Sigmoid colon (tissue), 7 donors: ENCODE data around the gene GDPD5. TPM values are rescaled to one million over a fixed set of nuclear protein-coding genes. Genes with fewer than 3 reads are reported as not detected.

Experiments used
- DNase-seq: peaks from one replicate; pipeline ENCODE4 v3.0.0-alpha.2; 2019
- H3K27ac ChIP-seq, 4 donors: fragments of 200-600 bp; sonication (generic); one replicate each; pipeline ENCODE4 v1.5.1; 2016 to 2019; ENCODE audit warnings: mild to moderate bottlenecking in 1 of 4
- H3K27me3 ChIP-seq, 3 donors: fragments of 200-600 bp; sonication (generic); one replicate each; pipeline ENCODE4 v1.5.1; 2019; ENCODE audit warnings: mild to moderate bottlenecking in 1 of 3
- H3K36me3 ChIP-seq, 4 donors: fragments of 200-600 bp; sonication (generic); one replicate each; pipeline ENCODE4 v1.5.1; 2016 to 2019
- H3K4me1 ChIP-seq, 4 donors: fragments of 200-600 bp; sonication (generic); one replicate each; pipeline ENCODE4 v1.5.1; 2017 to 2019
- H3K4me3 ChIP-seq, 4 donors: fragments of 200-600 bp; sonication (generic); one replicate each; pipeline ENCODE4 v1.5.1; 2017 to 2019; ENCODE audit warnings: mild to moderate bottlenecking in 2 of 4, moderate library complexity in 1 of 4
- H3K9me3 ChIP-seq, 4 donors: fragments of 200-600 bp in 3 of 4; sonication (generic) in 3 of 4; one replicate each; pipeline versions ENCODE4 v1.5.1 to v1.6.1; 2013 to 2019
- EP300 ChIP-seq, 4 donors: sonication (generic); formaldehyde crosslinking; IDR thresholded peaks; one replicate each; pipeline ENCODE4 v1.6.1; 2017; ENCODE audit warnings: antibody characterized with exemption in 4 of 4
- POLR2A ChIP-seq, 2 donors: fragments of 450-650 bp; IDR thresholded peaks; one replicate each; pipeline ENCODE4 v1.6.1; 2016; ENCODE audit warnings: antibody characterized with exemption in 2 of 2, mild to moderate bottlenecking in 2 of 2, moderate library complexity in 2 of 2
- POLR2AphosphoS5 ChIP-seq, 4 donors: sonication (generic); formaldehyde crosslinking; IDR thresholded peaks; one replicate each; pipeline ENCODE4 v1.6.1; 2017; ENCODE audit warnings: antibody characterized with exemption in 4 of 4
- WGBS, 2 donors: extraction: QIAGEN DNeasy Blood & Tissue Kit; methylation state at CpG; one replicate each; pipeline ENCODE4 v1.1.7; 2013; 5-methylcytosine and 5-hydroxymethylcytosine counted together
- intact Hi-C: fragments of 100-400 bp; cut with DNase I; formaldehyde crosslinking; loops from one replicate; pipeline ENCODE4 v1.15.1; 2023
- polyA plus RNA-seq, 3 donors: library from polyadenylated mRNA; stranded (reverse); fragments of 200-250 nt; gene quantifications; one replicate each; pipeline ENCODE4 v1.2.3, GENCODE V29; 2013
- total RNA-seq, 4 donors: library from RNA; depleted of rRNA; stranded (reverse); fragments of >200 nt; gene quantifications; one replicate each; pipeline ENCODE4 v1.1.0, GENCODE V29; 2016
- TF ChIP-seq, protein P1 (sequence below), 4 experiments: fragments of 450-650 bp in 3 of 4; fragments of 200-600 bp in 1 of 4; IDR thresholded peaks; one replicate each; pipeline ENCODE4 v1.5.1; 2016 to 2019; ENCODE audit warnings: antibody characterized with exemption in 4 of 4, mild to moderate bottlenecking in 3 of 4, moderate library complexity in 2 of 4
- donor health status: healthy with polysubstance abuse.
- donor health status: Bipolar disorder and iron deficiency.
- donor health status: healthy.

The GDPD5 gene
- total and polyA plus RNA-seq, 7 donors, result 2.4 to 8.1 (median 5.8) TPM; not detected in 1

DNA sequence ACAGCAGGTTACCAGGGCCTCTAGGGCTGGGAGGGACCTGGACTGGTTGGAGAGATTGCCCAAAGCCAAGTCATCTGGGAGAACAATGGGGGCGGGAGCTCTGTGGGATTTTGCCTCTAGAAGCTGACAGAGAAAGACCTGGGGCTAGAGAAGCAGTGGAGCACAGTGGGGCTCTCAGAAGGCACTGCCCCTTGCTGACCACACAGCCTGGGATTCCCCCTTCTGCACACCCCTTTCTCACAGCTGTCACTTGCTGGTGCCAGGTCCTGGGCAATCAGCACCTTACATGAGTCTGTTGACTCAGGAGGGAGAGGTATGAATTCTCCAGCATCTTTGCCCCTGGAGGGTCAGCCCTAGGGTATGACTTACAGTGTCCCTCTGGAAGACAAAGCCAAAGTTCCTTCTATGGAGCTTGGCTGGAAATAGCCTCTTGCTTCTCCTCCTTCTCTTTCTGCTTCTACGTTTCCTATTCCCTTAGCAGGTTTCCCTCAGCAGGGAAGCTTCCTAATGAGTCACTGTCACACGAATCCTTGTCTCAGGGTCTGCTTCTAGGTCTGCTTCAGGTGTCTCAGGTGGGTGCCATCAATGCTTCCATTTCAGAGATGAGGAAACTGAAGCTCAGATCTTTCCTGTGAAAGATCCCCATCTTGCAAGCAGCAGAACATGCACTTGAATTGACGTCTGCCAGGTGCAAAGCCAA, 27.0 kb downstream of the GDPD5 start:
- Histone ChIP-seq H3K4me3 (no peak overlapping the region), H3K27ac (peak overlapping the region; percentile 34 to 52 (median 46)), H3K27me3 (no peaks in the 10 kb centered on the region), H3K9me3 (no peaks in the 10 kb centered on the region), H3K36me3 (no peaks in the 10 kb centered on the region), H3K4me1 (peaks cover 0 to 22% (median 20%) of the 10 kb centered on the region in 4 donors)
- WGBS, 2 donors, result 73 to 81% methylated on average over 4 of the region's 4 CpGs
- no peak for DNase-seq
- no peak for TF ChIP-seq EP300 (IDR thresholded peaks at IDR 0.05)
- TF ChIP-seq POLR2A (IDR thresholded peaks at IDR 0.05), result no peak
- TF ChIP-seq POLR2AphosphoS5 (IDR thresholded peaks at IDR 0.05), result no peak
- TF ChIP-seq, protein P1, sequence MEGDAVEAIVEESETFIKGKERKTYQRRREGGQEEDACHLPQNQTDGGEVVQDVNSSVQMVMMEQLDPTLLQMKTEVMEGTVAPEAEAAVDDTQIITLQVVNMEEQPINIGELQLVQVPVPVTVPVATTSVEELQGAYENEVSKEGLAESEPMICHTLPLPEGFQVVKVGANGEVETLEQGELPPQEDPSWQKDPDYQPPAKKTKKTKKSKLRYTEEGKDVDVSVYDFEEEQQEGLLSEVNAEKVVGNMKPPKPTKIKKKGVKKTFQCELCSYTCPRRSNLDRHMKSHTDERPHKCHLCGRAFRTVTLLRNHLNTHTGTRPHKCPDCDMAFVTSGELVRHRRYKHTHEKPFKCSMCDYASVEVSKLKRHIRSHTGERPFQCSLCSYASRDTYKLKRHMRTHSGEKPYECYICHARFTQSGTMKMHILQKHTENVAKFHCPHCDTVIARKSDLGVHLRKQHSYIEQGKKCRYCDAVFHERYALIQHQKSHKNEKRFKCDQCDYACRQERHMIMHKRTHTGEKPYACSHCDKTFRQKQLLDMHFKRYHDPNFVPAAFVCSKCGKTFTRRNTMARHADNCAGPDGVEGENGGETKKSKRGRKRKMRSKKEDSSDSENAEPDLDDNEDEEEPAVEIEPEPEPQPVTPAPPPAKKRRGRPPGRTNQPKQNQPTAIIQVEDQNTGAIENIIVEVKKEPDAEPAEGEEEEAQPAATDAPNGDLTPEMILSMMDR (IDR thresholded peaks at IDR 0.05), result no peak
- intact Hi-C loops, result no loop called here

DNA sequence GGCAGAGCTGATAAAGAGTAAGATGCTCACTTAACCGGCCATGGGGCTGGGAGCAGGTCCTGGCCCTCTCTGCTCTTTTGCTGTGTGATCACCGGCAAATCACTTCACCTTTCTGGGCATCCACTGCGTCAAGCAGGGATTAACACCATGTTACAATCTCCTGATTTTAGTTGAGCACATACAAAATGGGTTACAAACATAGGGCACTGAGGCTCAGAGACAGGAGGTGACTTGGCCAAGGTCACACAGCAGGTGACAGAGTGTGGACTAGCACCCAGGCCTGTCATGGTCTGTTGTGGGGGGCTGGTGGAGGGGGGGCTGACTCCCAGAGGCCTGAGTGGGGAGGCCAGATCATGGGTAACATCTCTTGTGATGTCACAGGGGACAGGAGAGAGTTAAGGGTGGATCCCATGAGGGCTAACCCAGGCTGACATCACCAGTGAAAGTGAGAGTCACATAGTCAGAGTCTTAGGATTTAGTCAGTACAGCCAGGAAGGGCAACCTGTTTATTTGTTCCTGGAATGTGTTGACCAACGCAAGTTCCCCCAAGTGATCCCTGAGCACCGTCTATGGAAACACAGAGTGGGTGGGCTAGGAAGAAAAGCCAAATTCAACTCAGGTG, 27.8 kb downstream of the GDPD5 start:
- Histone ChIP-seq H3K27me3 (no peaks in the 10 kb centered on the region), H3K4me1 (peaks cover 0 to 22% (median 20%) of the 10 kb centered on the region in 4 donors), H3K27ac (peak overlapping the region in 2 of 4 donors; percentile 46 to 52), H3K9me3 (no peaks in the 10 kb centered on the region), H3K4me3 (no peak overlapping the region), H3K36me3 (no peaks in the 10 kb centered on the region)
- no peak for DNase-seq
- TF ChIP-seq, protein P1 (IDR thresholded peaks at IDR 0.05), result no peak
- TF ChIP-seq POLR2AphosphoS5 (IDR thresholded peaks at IDR 0.05) (no peak), POLR2A (IDR thresholded peaks at IDR 0.05) (no peak), EP300 (IDR thresholded peaks at IDR 0.05) (no peak)
- 88 to 90% methylated on average over 5 of the region's 5 CpGs for WGBS, 2 donors
- intact Hi-C loops, result no loop called here

DNA sequence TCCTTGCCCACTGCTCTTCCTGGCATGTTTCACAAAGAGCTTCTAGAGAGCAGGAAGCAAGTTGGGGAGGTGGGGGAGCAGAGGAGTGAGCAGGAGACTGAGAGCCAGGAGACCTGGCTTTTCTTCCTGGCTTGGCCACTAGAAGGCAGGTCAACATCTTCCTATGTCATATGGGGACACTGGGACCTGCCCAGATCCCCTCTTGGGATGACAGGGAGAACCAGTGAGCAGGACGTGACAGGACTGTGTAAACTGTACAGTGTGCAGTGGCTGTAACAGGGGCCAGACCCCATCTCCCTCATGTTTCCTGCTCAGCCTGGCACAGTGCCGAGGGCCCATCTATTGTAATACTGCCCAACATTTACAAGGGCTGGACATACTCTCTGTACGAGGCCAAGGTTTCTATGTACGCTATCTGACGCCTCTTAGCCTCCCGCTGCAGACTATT, 29.4 kb downstream of the GDPD5 start:
- no peak for TF ChIP-seq POLR2A (IDR thresholded peaks at IDR 0.05)
- no peak for TF ChIP-seq POLR2AphosphoS5 (IDR thresholded peaks at IDR 0.05)
- TF ChIP-seq EP300 (IDR thresholded peaks at IDR 0.05), result no peak
- TF ChIP-seq, protein P1 (IDR thresholded peaks at IDR 0.05), result no peak
- no peak for DNase-seq
- H3K4me3 ChIP-seq, result no peak overlapping the region
- H3K9me3 ChIP-seq, result no peaks in the 10 kb centered on the region
- intact Hi-C loops, result no loop called here
- no peak overlapping the region for H3K27ac ChIP-seq
- no peaks in the 10 kb centered on the region for H3K27me3 ChIP-seq
- peaks cover 0 to 22% (median 20%) of the 10 kb centered on the region in 4 donors for H3K4me1 ChIP-seq
- WGBS, 2 donors, result 84 to 86% methylated on average over 6 of the region's 6 CpGs
- H3K36me3 ChIP-seq, result no peaks in the 10 kb centered on the region

DNA sequence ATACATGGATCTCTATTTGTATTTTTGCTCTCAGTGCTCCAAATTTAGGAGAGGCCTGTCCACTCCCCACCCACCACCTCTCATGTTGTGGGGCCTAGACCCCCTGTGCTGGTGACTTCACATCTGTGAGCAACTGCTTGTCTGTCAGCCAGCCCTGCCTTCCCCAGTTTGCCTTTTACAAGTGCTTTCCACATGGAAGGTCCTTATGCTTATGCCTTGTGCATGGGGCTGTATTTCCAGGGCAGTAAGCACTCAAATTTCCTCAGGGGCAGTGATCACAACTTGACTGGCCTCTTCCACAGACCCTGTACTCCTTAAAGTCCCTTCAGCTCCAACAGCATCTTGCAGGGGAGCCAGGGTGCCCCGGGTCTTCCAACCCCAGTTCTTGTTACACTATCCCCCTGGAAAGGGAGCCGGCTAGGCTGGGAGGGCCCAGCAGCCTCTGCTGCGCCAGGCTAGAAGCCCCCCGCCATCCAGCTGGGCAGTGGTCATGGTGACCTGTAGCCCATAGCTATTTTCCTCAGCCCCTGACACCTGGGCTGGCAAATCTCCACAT, 29.9 kb downstream of the GDPD5 start:
- no peaks in the 10 kb centered on the region for H3K27me3 ChIP-seq
- DNase-seq, result no peak
- no peak overlapping the region for H3K27ac ChIP-seq
- no peak for TF ChIP-seq POLR2A (IDR thresholded peaks at IDR 0.05)
- no peaks in the 10 kb centered on the region for H3K9me3 ChIP-seq
- no peaks in the 10 kb centered on the region for H3K36me3 ChIP-seq
- H3K4me3 ChIP-seq, result no peak overlapping the region
- intact Hi-C loops, result no loop called here
- peaks cover 0 to 22% (median 20%) of the 10 kb centered on the region in 4 donors for H3K4me1 ChIP-seq
- WGBS, 2 donors, result 84 to 85% methylated on average over 4 of the region's 4 CpGs

DNA sequence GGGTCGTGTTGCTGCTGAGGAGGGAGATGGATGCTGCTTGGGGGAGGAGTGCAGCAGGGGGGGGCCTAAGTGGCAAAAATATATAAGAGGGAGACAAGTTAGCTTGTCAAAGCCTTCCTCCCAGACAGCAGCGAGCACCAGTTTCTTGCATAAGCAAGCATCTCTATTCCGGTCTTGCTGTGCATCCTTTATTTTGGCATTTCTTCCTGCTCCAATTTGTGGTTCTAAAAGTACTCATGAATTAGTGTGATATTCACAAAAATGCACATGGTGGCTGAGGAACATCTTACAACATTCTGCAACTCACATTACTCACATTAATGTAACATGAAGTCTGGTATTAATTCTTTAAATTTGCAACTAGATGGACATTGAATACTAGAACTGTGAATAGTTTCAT, 32.1 kb downstream of the GDPD5 start:
- DNase-seq, result no peak
- intact Hi-C loops, result no loop called here
- no peaks in the 10 kb centered on the region for H3K9me3 ChIP-seq
- no peaks in the 10 kb centered on the region for H3K27me3 ChIP-seq
- H3K36me3 ChIP-seq, result no peaks in the 10 kb centered on the region
- H3K4me1 ChIP-seq, result peaks cover 0 to 6% (median 5%) of the 10 kb centered on the region in 4 donors
- 89 to 94% methylated on average over 3 of the region's 3 CpGs for WGBS, 2 donors
- no peak overlapping the region for H3K4me3 ChIP-seq
- no peak for TF ChIP-seq EP300 (IDR thresholded peaks at IDR 0.05)
- no peak overlapping the region for H3K27ac ChIP-seq
